ENCODE results near the gene NAT9.

NAT9 gene

GRCh38 chr17:74728702-74729075 lies 47.5 kb downstream of the NAT9 start:
- DNase-seq (ENCODE audit: low spot score): no peak

GRCh38 chr17:74728033-74728701 lies 48.0 kb downstream of the NAT9 start:
- no peak for DNase-seq (ENCODE audit: low spot score)

- no peak for DNase-seq (ENCODE audit: low spot score)
These were observed 51.0 kb downstream of the NAT9 start for GRCh38 chr17:74725111-74725510.

- no peak for DNase-seq (ENCODE audit: low spot score)
These were observed 52.3 kb downstream of the NAT9 start for GRCh38 chr17:74723891-74724290.

GRCh38 chr17:74722782-74723181 lies 53.4 kb downstream of the NAT9 start:
- DNase-seq (ENCODE audit: low spot score): no peak
